GM19035 (cell line): Measurements from ENCODE around the gene SMC6.

Experiments
- ATAC-seq: cut with Tn5 transposase; IDR thresholded peaks from one replicate; pipeline ENCODE4 v1.9.1; 2021; ENCODE audit not compliant: unreplicated experiment

SMC6 gene

DNA sequence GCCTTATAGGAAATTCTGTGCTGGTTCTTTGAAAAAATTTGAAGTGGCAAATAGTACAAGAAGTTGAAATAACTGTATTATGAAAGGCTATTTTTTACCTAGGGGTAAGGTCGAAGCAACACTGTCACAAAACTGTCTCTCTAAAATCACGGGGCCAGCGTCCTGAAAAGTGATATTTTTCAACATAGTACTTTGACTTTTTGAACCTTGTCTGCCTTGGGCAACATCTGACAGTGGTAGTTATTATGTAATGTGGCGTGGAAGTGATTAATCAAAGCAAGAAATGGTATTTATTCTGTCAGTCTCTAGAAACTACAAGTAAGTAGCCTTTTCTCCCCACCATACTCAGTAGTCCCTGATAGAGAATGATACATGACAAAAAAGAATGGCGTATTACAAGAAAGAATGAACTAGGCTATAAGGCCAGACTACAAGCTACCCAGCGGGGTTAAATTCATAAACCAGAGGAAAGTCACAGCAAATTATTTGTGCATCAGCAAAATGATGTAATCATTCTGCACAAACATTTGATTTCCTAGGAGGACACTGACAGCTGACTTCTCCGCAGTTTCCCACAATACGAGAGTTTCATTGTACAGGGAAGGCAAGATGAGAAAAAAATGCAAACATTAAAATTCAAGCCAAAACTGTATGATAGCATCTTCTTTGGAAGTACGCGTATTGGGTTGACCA, 10.2 kb upstream of the SMC6 start:
- ATAC-seq, result no peak

DNA sequence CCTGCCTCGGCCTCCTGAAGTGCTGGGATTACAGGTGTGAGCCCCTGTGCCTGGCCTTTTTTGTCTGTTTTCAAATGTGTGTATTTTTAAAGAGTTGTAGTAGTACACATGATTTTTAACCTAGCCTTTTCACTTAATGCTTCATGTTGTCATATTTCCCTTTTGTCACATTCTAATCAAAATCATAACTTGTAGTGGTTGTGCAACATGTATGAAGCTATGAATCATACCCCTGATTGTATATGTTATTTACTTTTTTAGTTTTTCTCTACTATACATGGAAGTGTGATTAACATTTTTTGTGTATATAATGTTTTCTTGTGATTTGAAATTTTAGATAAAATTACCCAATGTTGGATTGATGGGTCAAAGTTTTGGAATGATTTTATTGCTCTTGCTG, 8.8 kb upstream of the SMC6 start:
- ATAC-seq, result no peak

GRCh38 chr2:17759805-17760204, 6.2 kb upstream of the SMC6 start:
- ATAC-seq, result no peak

- no peak for ATAC-seq
Observed at GRCh38 chr2:17758118-17758517, 4.5 kb upstream of the SMC6 start.

DNA sequence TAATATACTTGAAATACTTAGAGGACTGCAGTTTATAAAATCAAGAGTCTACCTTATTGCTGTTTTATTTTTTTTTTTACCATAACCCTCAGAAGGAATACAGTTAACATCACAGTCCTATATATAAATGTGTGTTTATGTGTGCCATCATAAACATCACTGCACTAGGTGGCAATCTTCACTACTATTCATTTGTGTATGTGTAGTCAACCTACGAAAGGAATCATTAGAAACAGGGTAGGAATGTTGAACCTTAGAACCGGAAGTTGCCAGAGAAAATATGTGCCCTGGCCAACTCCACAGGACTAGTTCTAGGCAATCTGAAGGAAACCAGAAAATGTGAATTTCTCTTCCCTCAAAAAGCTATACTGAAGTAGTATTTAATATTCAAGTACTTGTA, 3.7 kb upstream of the SMC6 start:
- ATAC-seq, result no peak

DNA sequence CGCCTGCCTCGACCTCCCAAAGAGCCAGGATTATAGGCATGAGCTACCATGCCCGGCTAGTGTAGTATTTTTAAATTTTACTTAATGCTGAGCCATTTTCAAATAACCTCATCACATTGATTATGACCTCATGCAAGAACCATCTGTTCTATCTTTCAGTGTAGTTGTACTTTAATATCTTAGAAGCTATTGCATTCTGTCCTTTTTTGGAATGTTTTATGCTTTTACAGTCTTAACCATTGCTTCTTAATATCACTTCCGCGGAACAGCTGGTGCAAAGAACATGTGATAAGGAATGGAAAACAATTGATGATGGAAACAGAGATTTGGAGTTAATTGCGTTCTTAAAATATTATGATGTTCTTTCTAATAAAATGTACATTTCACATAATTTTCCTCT, 3.1 kb upstream of the SMC6 start:
- no peak for ATAC-seq

DNA sequence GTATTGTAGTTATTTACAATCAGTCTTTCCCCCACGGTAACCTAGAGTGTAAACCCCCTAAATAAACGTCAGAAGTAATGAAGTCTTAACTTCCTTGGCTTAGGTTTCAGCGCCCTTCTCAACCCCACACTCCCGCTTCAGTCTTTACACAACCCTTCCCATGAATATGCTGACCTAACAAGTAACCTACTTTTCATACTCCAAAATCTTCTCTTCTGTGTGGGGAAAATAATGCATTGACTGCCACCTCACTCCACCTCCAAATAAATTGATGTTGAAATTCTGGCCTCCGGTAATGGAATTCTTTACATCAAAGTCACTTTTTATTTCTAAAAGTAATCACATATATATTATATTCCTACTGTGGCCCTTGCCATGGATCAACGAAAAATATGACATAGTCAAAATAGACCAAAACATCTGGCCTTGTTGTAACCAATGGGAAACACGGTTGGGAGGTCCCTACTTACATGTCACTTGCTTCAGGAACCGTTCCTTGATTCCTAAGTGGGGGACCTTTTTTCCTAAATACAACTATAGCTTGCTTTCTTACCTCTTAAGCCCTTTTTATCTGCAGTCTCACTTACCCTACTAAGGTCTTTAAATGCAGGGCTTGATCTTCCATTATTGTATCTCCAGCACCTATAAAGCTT, 1.3 kb upstream of the SMC6 start:
- ATAC-seq, result no peak

DNA sequence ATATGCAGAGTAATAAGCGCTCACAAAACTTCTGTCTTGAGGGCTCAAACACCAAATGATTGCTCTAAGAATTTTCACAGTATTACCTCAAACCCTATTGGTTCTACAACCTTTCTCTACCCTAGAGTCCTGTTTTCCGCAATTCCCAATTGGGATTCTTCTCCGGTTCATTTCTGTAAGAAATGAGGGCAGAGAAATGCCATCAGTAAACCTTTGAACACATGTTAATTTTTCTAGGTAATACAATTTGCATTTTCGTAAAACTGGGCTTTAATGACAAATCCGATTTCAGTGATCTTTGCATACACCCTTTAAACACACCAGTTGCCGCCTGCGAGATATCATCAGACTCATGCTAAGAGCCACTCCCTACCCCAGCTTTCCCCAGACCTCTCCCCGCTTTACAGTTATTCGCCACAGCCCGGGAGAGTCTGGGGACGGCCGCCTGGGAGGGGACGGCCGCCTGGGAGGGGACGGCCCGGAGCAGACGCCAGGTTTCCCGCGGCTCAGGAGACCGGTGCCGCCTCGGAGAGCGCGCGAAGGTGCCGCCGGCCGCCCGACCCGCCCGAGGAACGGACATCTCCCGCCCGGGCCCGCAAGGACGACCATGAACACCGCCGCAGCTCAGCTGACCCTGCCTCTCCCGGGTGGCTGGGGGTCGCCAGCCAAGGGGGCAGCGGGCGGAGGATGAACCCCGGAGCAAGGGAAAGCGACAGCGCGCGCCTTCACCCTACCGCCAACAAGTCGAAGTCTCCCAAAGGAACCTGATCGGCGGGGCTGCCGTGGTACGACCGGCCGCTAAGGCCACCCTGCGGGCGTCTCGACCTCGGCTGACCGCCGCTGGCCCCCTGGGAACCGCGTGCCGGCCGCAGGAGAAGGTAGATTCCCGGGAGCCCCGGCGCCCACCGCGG, 463 bp downstream of the SMC6 start:
- ATAC-seq, result peak; percentile 31

- no peak for ATAC-seq
Observed at GRCh38 chr2:17752246-17752645, 1.4 kb downstream of the SMC6 start.

DNA sequence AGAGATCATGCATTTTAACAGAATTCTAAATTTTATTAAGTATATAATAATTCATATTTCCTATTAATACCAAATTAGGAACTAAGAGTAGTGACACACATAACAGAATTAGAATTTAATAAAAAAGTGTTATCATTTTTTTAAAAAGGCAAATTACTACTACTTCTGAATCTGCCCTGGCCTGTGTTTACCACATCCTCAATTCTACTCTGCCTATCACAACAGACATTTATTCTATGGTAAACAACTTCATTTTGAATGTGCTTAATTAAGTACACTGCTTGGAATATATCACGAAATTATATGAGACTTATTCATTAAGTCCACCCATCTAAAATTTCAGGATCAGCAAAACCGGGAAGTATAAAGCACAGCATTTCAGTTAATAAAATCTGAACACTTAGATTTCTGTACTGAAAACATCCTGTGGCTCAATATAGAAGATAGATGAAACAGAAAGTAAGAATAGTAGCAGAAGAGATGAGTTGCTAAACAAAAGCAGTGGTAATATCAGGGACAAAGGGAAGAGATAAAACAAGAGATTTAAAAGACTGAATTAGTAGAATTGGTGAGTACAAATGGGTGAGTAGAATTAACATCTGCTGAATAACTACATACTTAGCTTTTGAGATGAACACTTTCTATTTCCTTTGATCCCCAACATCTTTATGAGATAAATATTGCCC, 3.7 kb downstream of the SMC6 start:
- peak; percentile 26 for ATAC-seq

- ATAC-seq, result no peak
Observed at GRCh38 chr2:17748745-17749144, 4.9 kb downstream of the SMC6 start.

GRCh38 chr2:17747684-17748452, 5.7 kb downstream of the SMC6 start:
- ATAC-seq, result no peak

DNA sequence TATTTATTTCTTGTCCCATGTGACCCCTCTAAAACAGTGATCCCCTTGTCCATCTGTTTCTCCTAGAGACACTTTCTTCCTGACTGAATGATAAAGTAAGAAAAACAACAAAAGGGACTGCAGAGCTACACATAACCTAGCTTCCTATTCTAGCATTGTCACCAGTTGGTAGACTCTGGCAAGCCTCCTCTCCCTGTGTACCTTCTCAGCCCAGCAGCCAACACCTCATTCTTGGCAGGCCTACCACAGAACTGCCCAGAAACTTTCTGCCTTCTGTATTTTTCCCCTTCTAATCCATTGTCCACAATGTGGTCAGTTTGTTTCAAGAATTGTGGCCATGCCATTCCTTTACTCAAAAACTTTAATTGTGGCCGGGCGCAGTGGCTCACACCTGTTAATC, 13.4 kb downstream of the SMC6 start:
- ATAC-seq, result no peak

DNA sequence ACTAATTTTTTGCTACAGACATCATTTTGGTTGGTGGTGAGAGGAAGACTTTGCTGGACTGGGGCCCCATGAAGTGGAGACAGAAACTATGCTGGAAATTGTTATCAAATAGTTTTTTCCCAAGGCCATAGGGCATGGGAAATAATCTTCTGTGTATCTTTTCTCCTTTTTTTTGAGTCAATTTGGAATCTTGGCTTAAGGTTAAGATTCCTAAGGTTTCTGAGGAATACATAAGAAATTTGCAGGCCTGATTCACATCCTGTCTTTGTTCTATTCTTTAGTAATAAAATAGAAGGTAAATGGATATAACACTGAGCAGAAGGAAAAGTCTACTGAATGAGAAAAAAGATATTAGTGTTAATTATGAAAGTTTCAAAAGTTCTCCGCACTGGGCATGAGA, 16.6 kb downstream of the SMC6 start:
- ATAC-seq, result no peak

- no peak for ATAC-seq
Observed at GRCh38 chr2:17735864-17736263, 17.7 kb downstream of the SMC6 start.

GRCh38 chr2:17733599-17733998, 20.0 kb downstream of the SMC6 start:
- ATAC-seq, result no peak

DNA sequence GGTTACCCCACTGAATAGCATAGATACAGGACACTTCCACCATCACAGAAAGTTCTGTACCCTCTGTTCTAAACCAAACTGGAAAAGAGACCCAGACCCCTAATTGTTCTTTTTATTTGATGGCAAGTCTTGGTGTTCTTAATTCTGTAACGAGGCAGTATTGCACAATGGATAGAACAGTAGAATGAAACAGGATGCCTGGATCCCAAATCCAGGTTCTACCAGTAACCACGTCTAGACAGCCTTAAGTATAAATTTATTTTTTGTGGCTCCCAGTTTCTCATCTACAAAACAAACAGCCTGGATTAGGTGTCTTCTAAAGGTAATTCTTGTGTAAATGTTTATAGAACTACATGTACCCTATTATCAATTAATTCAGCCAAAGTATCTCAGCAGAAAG, 23.7 kb downstream of the SMC6 start:
- no peak for ATAC-seq

DNA sequence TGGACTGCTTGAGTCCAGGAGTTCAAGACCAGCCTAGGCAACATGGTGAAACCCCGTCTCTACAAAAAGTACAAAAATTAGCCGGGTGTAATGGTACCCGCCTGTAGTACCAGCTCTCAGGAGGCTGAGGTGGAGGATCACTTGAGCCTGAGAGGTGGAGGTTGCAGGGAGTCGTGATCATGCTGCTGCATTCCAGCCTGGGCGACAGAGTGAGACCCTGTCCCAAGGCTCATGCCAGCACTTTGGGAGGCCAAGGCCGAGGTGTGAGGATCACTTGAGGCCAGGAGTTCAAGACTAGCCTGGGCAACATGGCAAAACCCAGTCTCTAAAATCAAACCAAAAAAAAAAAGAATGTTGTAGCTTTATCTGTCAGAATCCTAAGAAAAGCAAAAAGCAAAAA, 25.4 kb downstream of the SMC6 start:
- no peak for ATAC-seq

- ATAC-seq, result no peak
Observed at GRCh38 chr2:17719562-17720371, 33.8 kb downstream of the SMC6 start.

- no peak for ATAC-seq
Observed at GRCh38 chr2:17718689-17719088, 34.9 kb downstream of the SMC6 start.
